Hematopoietic multipotent progenitor cell treated with erythropoietin and hydrocortisone succinate and interleukin-3 and kit ligand, for 8 days (in vitro differentiated cells): ENCODE data around the gene RGS9.

Experiments used
- DNase-seq: peaks from one replicate; pipeline ENCODE4 v3.0.0-alpha.2; 2015

RGS9 gene

GRCh38 chr17:65265276-65265675 lies 128.1 kb downstream of the RGS9 start:
- no peak for DNase-seq

GRCh38 chr17:65268832-65269231 lies 131.7 kb downstream of the RGS9 start:
- DNase-seq, result no peak

- DNase-seq, result no peak
Measured at GRCh38 chr17:65270499-65271253, 133.5 kb downstream of the RGS9 start.

DNA sequence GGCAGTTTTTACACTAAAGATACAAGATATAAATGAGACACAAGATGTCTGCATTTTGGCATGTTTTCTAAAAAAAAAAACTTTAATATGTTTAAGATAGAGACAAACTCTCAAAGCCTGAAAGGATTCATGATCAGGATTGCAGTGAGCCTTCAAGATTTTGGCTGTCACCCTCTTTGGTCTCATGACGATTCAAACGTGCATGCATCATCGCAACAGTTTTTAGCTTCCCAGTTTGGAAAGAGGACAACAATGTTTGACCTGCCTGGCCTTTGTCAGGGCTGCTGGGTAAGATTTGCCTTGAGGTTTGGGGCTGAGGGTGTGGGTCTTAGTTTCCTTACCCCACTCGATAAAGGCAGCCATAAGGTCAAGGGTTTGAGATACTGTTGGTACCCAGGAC lies 134.1 kb downstream of the RGS9 start:
- no peak for DNase-seq
